Ishikawa (cell line): ENCODE data around the gene MAGI1.

Experiments used
- CEBPB ChIP-seq: IDR thresholded peaks from 2 replicates; pipeline ENCODE4 v1.6.1; 2012
- CREB1 ChIP-seq: IDR thresholded peaks from 2 replicates; pipeline ENCODE4 v1.6.1; 2012; ENCODE audit warnings: low read depth
- EGR1 ChIP-seq: IDR thresholded peaks from 2 replicates; pipeline ENCODE4 v1.6.1; 2012
- EP300 ChIP-seq: IDR thresholded peaks from 2 replicates; pipeline ENCODE4 v1.6.1; 2012; ENCODE audit warnings: borderline replicate concordance
- FOXM1 ChIP-seq: IDR thresholded peaks from 2 replicates; pipeline ENCODE4 v1.6.1; 2012; ENCODE audit warnings: low read depth, borderline replicate concordance
- RAD21 ChIP-seq: IDR thresholded peaks from 2 replicates; pipeline ENCODE4 v1.6.1; 2012; ENCODE audit warnings: low read depth
- TAF1 ChIP-seq: IDR thresholded peaks from 2 replicates; pipeline ENCODE4 v1.6.1; 2012; ENCODE audit warnings: low read depth, mild to moderate bottlenecking
- TCF12 ChIP-seq: IDR thresholded peaks from 2 replicates; pipeline ENCODE4 v1.6.1; 2012; ENCODE audit warnings: low read depth
- TEAD4 ChIP-seq: IDR thresholded peaks from 2 replicates; pipeline ENCODE4 v1.6.1; 2012
- YY1 ChIP-seq: IDR thresholded peaks from 2 replicates; pipeline ENCODE4 v1.6.1; 2012; ENCODE audit warnings: low read depth
- ZBTB7A ChIP-seq: IDR thresholded peaks from 2 replicates; pipeline ENCODE4 v1.6.1; 2012; ENCODE audit warnings: low read depth
- TF ChIP-seq, protein P1 (sequence below): IDR thresholded peaks from 2 replicates; pipeline ENCODE4 v1.6.1; 2012; ENCODE audit warnings: low read depth, mild to moderate bottlenecking
- TF ChIP-seq, protein P2 (sequence below): IDR thresholded peaks from 2 replicates; pipeline ENCODE4 v1.6.1; 2012

DNA sequence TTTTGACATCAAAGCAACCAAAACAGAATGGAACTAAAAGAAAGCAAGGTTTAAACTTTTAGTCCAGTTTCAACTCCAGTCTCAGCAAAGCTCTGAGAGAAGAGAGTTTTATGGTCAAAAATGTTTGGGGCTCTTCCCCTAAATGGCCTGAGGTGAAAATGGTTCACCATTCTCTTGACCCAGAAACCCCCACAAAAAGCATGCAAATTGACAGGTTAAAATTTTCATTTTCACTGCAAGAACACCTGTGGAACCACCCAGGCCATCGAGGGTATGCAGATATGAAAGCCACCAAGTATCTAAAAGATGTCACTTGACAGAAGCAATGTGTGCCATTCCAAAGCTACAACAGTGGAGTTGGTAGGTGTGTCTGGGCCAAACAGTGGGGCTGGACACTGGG, 195.0 kb downstream of the MAGI1 start:
- TF ChIP-seq RAD21 (no peak), TEAD4 (no peak), TCF12 (no peak), TAF1 (no peak), EP300 (no peak), CEBPB (no peak), EGR1 (no peak), YY1 (no peak), FOXM1 (no peak), CREB1 (no peak), ZBTB7A (no peak)
- TF ChIP-seq, protein P1, sequence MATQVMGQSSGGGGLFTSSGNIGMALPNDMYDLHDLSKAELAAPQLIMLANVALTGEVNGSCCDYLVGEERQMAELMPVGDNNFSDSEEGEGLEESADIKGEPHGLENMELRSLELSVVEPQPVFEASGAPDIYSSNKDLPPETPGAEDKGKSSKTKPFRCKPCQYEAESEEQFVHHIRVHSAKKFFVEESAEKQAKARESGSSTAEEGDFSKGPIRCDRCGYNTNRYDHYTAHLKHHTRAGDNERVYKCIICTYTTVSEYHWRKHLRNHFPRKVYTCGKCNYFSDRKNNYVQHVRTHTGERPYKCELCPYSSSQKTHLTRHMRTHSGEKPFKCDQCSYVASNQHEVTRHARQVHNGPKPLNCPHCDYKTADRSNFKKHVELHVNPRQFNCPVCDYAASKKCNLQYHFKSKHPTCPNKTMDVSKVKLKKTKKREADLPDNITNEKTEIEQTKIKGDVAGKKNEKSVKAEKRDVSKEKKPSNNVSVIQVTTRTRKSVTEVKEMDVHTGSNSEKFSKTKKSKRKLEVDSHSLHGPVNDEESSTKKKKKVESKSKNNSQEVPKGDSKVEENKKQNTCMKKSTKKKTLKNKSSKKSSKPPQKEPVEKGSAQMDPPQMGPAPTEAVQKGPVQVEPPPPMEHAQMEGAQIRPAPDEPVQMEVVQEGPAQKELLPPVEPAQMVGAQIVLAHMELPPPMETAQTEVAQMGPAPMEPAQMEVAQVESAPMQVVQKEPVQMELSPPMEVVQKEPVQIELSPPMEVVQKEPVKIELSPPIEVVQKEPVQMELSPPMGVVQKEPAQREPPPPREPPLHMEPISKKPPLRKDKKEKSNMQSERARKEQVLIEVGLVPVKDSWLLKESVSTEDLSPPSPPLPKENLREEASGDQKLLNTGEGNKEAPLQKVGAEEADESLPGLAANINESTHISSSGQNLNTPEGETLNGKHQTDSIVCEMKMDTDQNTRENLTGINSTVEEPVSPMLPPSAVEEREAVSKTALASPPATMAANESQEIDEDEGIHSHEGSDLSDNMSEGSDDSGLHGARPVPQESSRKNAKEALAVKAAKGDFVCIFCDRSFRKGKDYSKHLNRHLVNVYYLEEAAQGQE = no peak
- TF ChIP-seq, protein P2, sequence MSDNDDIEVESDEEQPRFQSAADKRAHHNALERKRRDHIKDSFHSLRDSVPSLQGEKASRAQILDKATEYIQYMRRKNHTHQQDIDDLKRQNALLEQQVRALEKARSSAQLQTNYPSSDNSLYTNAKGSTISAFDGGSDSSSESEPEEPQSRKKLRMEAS = no peak
